ENCODE data around the gene PTPRM.

DNA sequence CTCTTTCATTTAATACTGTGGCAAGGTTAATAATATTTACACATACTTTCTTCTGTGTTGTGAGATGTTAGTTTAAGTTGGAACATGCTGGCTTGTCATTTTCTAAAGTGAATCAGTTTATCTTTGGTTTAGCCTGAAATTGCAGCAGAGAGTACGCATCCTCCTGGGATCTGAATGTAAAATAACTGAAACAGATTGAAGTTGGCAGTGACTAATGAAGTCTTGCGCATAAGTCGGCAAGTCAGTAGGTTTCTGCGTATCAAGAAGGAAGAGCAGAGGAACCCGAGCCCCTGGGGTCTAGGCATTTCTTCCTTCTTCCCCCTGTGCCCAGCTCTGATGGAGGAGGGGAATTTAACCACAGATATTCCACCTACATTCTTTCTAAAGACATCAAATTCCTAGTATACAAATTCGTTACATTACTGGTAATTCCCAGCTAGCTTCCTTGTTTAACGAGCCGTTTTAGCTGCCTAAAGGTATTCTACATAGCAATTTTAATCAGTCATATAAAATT is 650.0 kb downstream of the PTPRM start:
- TF ChIP-seq POLR2A (IDR thresholded peaks at IDR 0.05), result no peak
- TF ChIP-seq, protein P1, sequence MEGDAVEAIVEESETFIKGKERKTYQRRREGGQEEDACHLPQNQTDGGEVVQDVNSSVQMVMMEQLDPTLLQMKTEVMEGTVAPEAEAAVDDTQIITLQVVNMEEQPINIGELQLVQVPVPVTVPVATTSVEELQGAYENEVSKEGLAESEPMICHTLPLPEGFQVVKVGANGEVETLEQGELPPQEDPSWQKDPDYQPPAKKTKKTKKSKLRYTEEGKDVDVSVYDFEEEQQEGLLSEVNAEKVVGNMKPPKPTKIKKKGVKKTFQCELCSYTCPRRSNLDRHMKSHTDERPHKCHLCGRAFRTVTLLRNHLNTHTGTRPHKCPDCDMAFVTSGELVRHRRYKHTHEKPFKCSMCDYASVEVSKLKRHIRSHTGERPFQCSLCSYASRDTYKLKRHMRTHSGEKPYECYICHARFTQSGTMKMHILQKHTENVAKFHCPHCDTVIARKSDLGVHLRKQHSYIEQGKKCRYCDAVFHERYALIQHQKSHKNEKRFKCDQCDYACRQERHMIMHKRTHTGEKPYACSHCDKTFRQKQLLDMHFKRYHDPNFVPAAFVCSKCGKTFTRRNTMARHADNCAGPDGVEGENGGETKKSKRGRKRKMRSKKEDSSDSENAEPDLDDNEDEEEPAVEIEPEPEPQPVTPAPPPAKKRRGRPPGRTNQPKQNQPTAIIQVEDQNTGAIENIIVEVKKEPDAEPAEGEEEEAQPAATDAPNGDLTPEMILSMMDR (IDR thresholded peaks at IDR 0.05), result no peak
